H9 (cell line): ENCODE results near the gene IFI44L. TPM values are rescaled to one million over a fixed set of nuclear protein-coding genes. Genes with fewer than 3 reads are reported as not detected.

Experiments used
- DNase-seq: peaks from one replicate; pipeline ENCODE4 v3.0.0-alpha.2; 2017
- H2AFZ ChIP-seq: one replicate; pipeline ENCODE4 v1.6.1; 2013; ENCODE audit warnings: mild to moderate bottlenecking, low read length, control low read depth, moderate library complexity
- H2AK5ac ChIP-seq: 2 replicates; pipeline ENCODE4 v1.6.1; 2013; ENCODE audit warnings: low read length, control low read depth, mixed read lengths; ENCODE audit not compliant: insufficient read length
- H2BK120ac ChIP-seq: one replicate; pipeline ENCODE4 v1.6.1; 2013; ENCODE audit warnings: low read depth, mild to moderate bottlenecking, low read length, control low read depth, inconsistent platforms; ENCODE audit not compliant: poor library complexity, severe bottlenecking
- H2BK12ac ChIP-seq: 2 replicates; pipeline ENCODE4 v1.6.1; 2013; ENCODE audit warnings: low read length, control low read depth, mixed read lengths, low read depth; ENCODE audit not compliant: insufficient read length
- H2BK15ac ChIP-seq: 2 replicates; pipeline ENCODE4 v1.6.1; 2013; ENCODE audit warnings: low read depth, low read length, control low read depth
- H2BK20ac ChIP-seq: one replicate; pipeline ENCODE4 v1.6.1; 2013; ENCODE audit warnings: low read depth, mild to moderate bottlenecking, low read length, control low read depth, inconsistent platforms; ENCODE audit not compliant: poor library complexity, severe bottlenecking
- H2BK5ac ChIP-seq: 2 replicates; pipeline ENCODE4 v1.6.1; 2013; ENCODE audit warnings: low read length, control low read depth, mixed read lengths; ENCODE audit not compliant: insufficient read length
- H3K14ac ChIP-seq: 2 replicates; pipeline ENCODE4 v1.6.1; 2013; ENCODE audit warnings: low read length, control low read depth; ENCODE audit not compliant: insufficient read depth
- H3K18ac ChIP-seq: 2 replicates; pipeline ENCODE4 v1.6.1; 2013; ENCODE audit warnings: low read depth, mild to moderate bottlenecking, mixed read lengths, low read length, control low read depth; ENCODE audit not compliant: insufficient read length
- H3K23ac ChIP-seq: 2 replicates; pipeline ENCODE4 v1.6.1; 2013; ENCODE audit warnings: low read length, control low read depth, mixed read lengths, low read depth; ENCODE audit not compliant: insufficient read length
- H3K23me2 ChIP-seq: 2 replicates; pipeline ENCODE4 v1.6.1; 2013; ENCODE audit warnings: low read depth, mild to moderate bottlenecking, mixed read lengths, low read length, control low read depth; ENCODE audit not compliant: insufficient read length, poor library complexity, severe bottlenecking
- H3K27ac ChIP-seq: 2 replicates; pipeline ENCODE4 v1.5.1; 2013; ENCODE audit warnings: low read length, control low read depth, mixed read lengths, low read depth; ENCODE audit not compliant: insufficient read length
- H3K27me3 ChIP-seq: 2 replicates; pipeline ENCODE4 v1.6.1; 2013; ENCODE audit warnings: low read length, control low read depth, inconsistent platforms; ENCODE audit not compliant: insufficient read depth
- H3K4ac ChIP-seq: 2 replicates; pipeline ENCODE4 v1.6.1; 2013; ENCODE audit warnings: low read depth, mild to moderate bottlenecking, control low read depth, inconsistent platforms, low read length, moderate library complexity
- H3K4me1 ChIP-seq: 2 replicates; pipeline ENCODE4 v1.6.1; 2013; ENCODE audit warnings: low read length, control low read depth, inconsistent platforms; ENCODE audit not compliant: insufficient read depth
- H3K4me2 ChIP-seq: 2 replicates; pipeline ENCODE4 v1.6.1; 2013; ENCODE audit warnings: low read length, control low read depth, mixed read lengths; ENCODE audit not compliant: insufficient read length, insufficient read depth
- H3K56ac ChIP-seq: 2 replicates; pipeline ENCODE4 v1.6.1; 2013; ENCODE audit warnings: low read depth, mild to moderate bottlenecking, mixed read lengths, low read length, control low read depth; ENCODE audit not compliant: insufficient read length
- H3K79me1 ChIP-seq: 2 replicates; pipeline ENCODE4 v1.6.1; 2013; ENCODE audit warnings: low read depth, mild to moderate bottlenecking, moderate library complexity, low read length, control low read depth, inconsistent platforms; ENCODE audit not compliant: insufficient read depth, poor library complexity, severe bottlenecking
- H3K79me2 ChIP-seq: 2 replicates; pipeline ENCODE4 v1.6.1; 2013; ENCODE audit warnings: low read length, control low read depth, inconsistent platforms; ENCODE audit not compliant: insufficient read depth
- H3K9ac ChIP-seq: 2 replicates; pipeline ENCODE4 v1.6.1; 2013; ENCODE audit warnings: low read length, control low read depth, mixed read lengths; ENCODE audit not compliant: insufficient read length; ENCODE audit errors: extremely low read depth
- H3K9me3 ChIP-seq: one replicate; pipeline ENCODE4 v1.6.1; 2013; ENCODE audit warnings: low read depth, low read length, inconsistent platforms; ENCODE audit not compliant: control insufficient read depth
- H3T11ph ChIP-seq: one replicate; pipeline ENCODE4 v1.6.1; 2013; ENCODE audit warnings: mild to moderate bottlenecking, low read length, control low read depth, inconsistent platforms
- H4K20me1 ChIP-seq: one replicate; pipeline ENCODE4 v1.6.1; 2013; ENCODE audit not compliant: control insufficient read depth, insufficient read length, insufficient read depth
- H4K5ac ChIP-seq: 2 replicates; pipeline ENCODE4 v1.6.1; 2013; ENCODE audit warnings: low read depth, mild to moderate bottlenecking, mixed read lengths, low read length, control low read depth; ENCODE audit not compliant: insufficient read length
- H4K8ac ChIP-seq: replicated peaks from 2 replicates; pipeline ENCODE4 v1.6.1; 2013; ENCODE audit warnings: low read length, control low read depth, mixed read lengths, low read depth; ENCODE audit not compliant: insufficient read length
- H4K91ac ChIP-seq: 2 replicates; pipeline ENCODE4 v1.6.1; 2013; ENCODE audit warnings: low read depth, mild to moderate bottlenecking, moderate library complexity, mixed read lengths, low read length, control low read depth; ENCODE audit not compliant: insufficient read length
- H3K27ac Mint-ChIP-seq, 3 experiments: 2 replicates in 2 of 3; 3 replicates in 1 of 3; pipeline ENCODE4 v1.8.0; 2020 to 2021; ENCODE audit warnings: mixed read lengths in 3 of 3, mild to moderate bottlenecking in 1 of 3, moderate library complexity in 1 of 3
- H3K27me3 Mint-ChIP-seq: 2 replicates; pipeline ENCODE4 v1.8.0; 2021; ENCODE audit warnings: low read depth, mild to moderate bottlenecking, moderate library complexity, mixed read lengths
- H3K36me3 Mint-ChIP-seq, 3 experiments: 2 replicates in 2 of 3; 3 replicates in 1 of 3; pipeline ENCODE4 v1.8.0; 2020 to 2021; ENCODE audit warnings: low read depth in 3 of 3, mixed read lengths in 3 of 3; ENCODE audit not compliant: insufficient read depth in 1 of 3
- H3K4me1 Mint-ChIP-seq, 2 experiments: 2 replicates each; pipeline ENCODE4 v1.8.0; 2020; ENCODE audit warnings: mixed read lengths in 2 of 2
- H3K4me3 Mint-ChIP-seq, 2 experiments: 2 replicates in 1 of 2; 3 replicates in 1 of 2; pipeline ENCODE4 v1.8.0; 2020 to 2021; ENCODE audit warnings: mild to moderate bottlenecking in 2 of 2, mixed read lengths in 2 of 2, moderate library complexity in 1 of 2
- H3K9me3 Mint-ChIP-seq, 2 experiments: 2 replicates in 1 of 2; 3 replicates in 1 of 2; pipeline ENCODE4 v1.8.0; 2020; ENCODE audit warnings: mild to moderate bottlenecking in 2 of 2, mixed read lengths in 2 of 2, moderate library complexity in 1 of 2
- CTCF ChIP-seq: fragments of 200-600 bp; sonication (generic); conservative IDR thresholded peaks from 3 replicates; pipeline ENCODE4 v1.8.0; 2021; ENCODE audit warnings: antibody characterized with exemption, mild to moderate bottlenecking
- WGBS: extraction: QIAGEN DNeasy Blood & Tissue Kit; methylation state at CpG from one replicate; pipeline ENCODE4 v1.1.7; 2013; ENCODE audit warnings: missing lambda C conversion rate, low lambda C conversion rate, mixed read lengths; ENCODE audit not compliant: insufficient read length; ENCODE audit errors: extremely low coverage; 5-methylcytosine and 5-hydroxymethylcytosine counted together
- total RNA-seq: library from RNA; stranded (reverse); gene quantifications from 2 replicates; pipeline ENCODE4 v1.2.1, GENCODE V29; 2021

IFI44L gene
- total RNA-seq, 1 experiment from 2014 or later = not detected

GRCh38 chr1:78687315-78687714 lies 67.1 kb downstream of the IFI44L start:
- no peaks in the 10 kb centered on the region for H3K4me1 Mint-ChIP-seq
- H2BK12ac ChIP-seq = no peak overlapping the region
- no peaks in the 10 kb centered on the region for H4K20me1 ChIP-seq
- H3K9me3 Mint-ChIP-seq = peaks cover 4 to 7% of the 10 kb centered on the region in 2 experiments; a peak in 3 of 5 replicates
- H3K4me2 ChIP-seq = no peak overlapping the region
- H4K8ac ChIP-seq = no peak overlapping the region
- no peak overlapping the region for H3K9ac ChIP-seq
- no peaks in the 10 kb centered on the region for H3K4me1 ChIP-seq
- no peak overlapping the region for H3K18ac ChIP-seq
- H2BK20ac ChIP-seq = no peak overlapping the region
- no peak overlapping the region for H3K27ac Mint-ChIP-seq
- no peak overlapping the region for H4K5ac ChIP-seq
- no peak overlapping the region for H3K27ac ChIP-seq
- no peaks in the 10 kb centered on the region for H3K23me2 ChIP-seq
- H3K27me3 Mint-ChIP-seq = no peaks in the 10 kb centered on the region
- no peak overlapping the region for H2BK5ac ChIP-seq
- no peak overlapping the region for H3T11ph ChIP-seq
- WGBS = no CpG with 5 or more reads among the region's 1 CpG
- H3K4me3 Mint-ChIP-seq = no peak overlapping the region
- H3K56ac ChIP-seq = no peak overlapping the region
- no peak overlapping the region for H2BK120ac ChIP-seq
- no peaks in the 10 kb centered on the region for H3K79me1 ChIP-seq
- H2BK15ac ChIP-seq = no peak overlapping the region
- no peak overlapping the region for H3K14ac ChIP-seq
- no peaks in the 10 kb centered on the region; the same call in 1 of the 2 replicates for H3K27me3 ChIP-seq
- H2AK5ac ChIP-seq = no peak overlapping the region
- H2AFZ ChIP-seq = no peak overlapping the region
- H3K4ac ChIP-seq = no peak overlapping the region
- H3K23ac ChIP-seq = no peak overlapping the region
- H4K91ac ChIP-seq = no peak overlapping the region
- TF ChIP-seq CTCF = no peak
- no peaks in the 10 kb centered on the region for H3K9me3 ChIP-seq
- H3K79me2 ChIP-seq = no peaks in the 10 kb centered on the region
- peaks cover 0 to 11% (median 3%) of the 10 kb centered on the region in 3 experiments; a peak in 3 of 7 replicates for H3K36me3 Mint-ChIP-seq
- DNase-seq = no peak
